Neural cell (in vitro differentiated cells): Measurements from ENCODE around the gene BLOC1S1.

Experiments
- CTCF ChIP-seq: fragments of 450-650 bp; IDR thresholded peaks from 2 replicates; pipeline ENCODE4 v1.5.1; 2014; ENCODE audit warnings: antibody characterized with exemption, mild to moderate bottlenecking, moderate library complexity; ENCODE audit not compliant: poor library complexity, severe bottlenecking
- EP300 ChIP-seq: fragments of 450-650 bp; conservative IDR thresholded peaks from 2 replicates; pipeline ENCODE4 v1.6.1; 2014; ENCODE audit warnings: antibody characterized with exemption, mild to moderate bottlenecking, moderate library complexity; ENCODE audit not compliant: poor library complexity, severe bottlenecking
- EZH2 ChIP-seq: fragments of 200-600, 300-800 bp; shearing (Covaris generic), sonication (generic); IDR thresholded peaks from 2 replicates; pipeline ENCODE4 v1.6.1; 2014; ENCODE audit warnings: antibody characterized with exemption, low read length, borderline replicate concordance, mild to moderate bottlenecking; ENCODE audit not compliant: insufficient read depth, poor library complexity, severe bottlenecking
- MXI1 ChIP-seq: fragments of 450-650 bp; conservative IDR thresholded peaks from 2 replicates; pipeline ENCODE4 v1.6.1; 2014; ENCODE audit warnings: antibody characterized with exemption, mild to moderate bottlenecking; ENCODE audit not compliant: poor library complexity, severe bottlenecking
- POLR2AphosphoS5 ChIP-seq: IDR thresholded peaks from 2 replicates; pipeline ENCODE4 v1.6.1; 2012
- TAF1 ChIP-seq: IDR thresholded peaks from 2 replicates; pipeline ENCODE4 v1.6.1; 2012; ENCODE audit warnings: low read depth

GRCh38 chr12:55723516-55724225, 7.8 kb downstream of the BLOC1S1 start:
- TF ChIP-seq TAF1 (no peak), CTCF (no peak), EZH2 (no peak), MXI1 (no peak), POLR2AphosphoS5 (no peak), EP300 (no peak)
